Measurements from ENCODE around the gene MRPL2.

Gene MRPL2

GRCh38 chr6:43077333-43077809 is 18.1 kb upstream of the MRPL2 start:
- no peak overlapping the region for H3K27ac ChIP-seq (replicated peaks; ENCODE audit: low read length)

DNA sequence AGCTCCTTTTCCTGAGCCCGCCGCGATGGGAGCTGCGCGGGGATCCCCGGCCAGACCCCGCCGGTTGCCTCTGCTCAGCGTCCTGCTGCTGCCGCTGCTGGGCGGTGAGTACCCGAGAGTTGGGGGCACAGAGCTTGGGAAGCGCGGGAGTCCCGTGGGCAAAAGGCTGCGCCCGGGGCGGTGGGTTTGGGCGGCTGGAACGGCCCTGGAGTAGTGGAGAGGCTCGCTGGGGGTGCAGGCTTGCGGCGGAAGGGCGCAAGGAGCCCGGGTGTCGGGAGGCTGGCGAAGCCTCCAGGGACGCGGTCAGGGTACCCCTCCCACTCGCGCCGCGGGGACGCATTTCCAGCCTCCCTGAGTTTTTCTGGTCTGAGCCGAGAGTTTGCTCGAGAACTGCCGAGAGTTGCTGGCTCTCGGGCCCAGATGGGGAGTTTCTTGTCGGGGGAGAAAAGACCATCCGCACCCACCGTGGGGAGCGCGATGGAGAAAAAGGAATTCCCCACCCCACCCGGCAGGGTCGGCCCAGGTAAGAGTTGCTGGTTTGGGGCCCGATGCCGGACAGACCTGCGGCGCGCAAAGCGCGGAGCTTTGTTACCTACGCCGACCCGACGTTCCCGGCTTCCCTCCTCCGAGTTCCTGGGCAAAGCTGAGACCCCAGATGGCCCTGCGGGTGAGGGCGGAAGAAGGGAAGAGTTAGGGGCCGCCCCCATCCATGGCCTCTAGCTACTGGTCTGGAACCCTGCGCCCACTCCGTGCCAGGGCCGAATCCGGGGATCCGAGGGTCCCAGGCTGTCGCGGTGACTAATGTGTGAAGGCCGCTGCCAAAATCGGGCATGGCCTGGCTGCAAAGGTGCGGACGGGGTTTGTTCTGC is 17.5 kb upstream of the MRPL2 start:
- H3K27me3 ChIP-seq (ENCODE audit: control insufficient read depth in 3 of 3, insufficient read depth in 3 of 3, low read depth in 1 of 3, low read length in 3 of 3): no peaks in the 10 kb centered on the region
- H3K4me2 ChIP-seq (ENCODE audit: insufficient read depth, low read length, poor library complexity, severe bottlenecking): peak overlapping the region; percentile 59
- H3K36me3 ChIP-seq (replicated peaks in 1 of 2; ENCODE audit: control insufficient read depth in 2 of 2, insufficient read depth in 2 of 2, low read length in 2 of 2): peaks cover 2 to 7% of the 10 kb centered on the region in 2 donors
- H2BK5ac ChIP-seq (ENCODE audit: low read length): peak overlapping the region; percentile 95
- H4K8ac ChIP-seq (ENCODE audit: low read depth, low read length): no peak overlapping the region
- H3K9me3 ChIP-seq (replicated peaks in 1 of 2; ENCODE audit: control insufficient read depth in 2 of 2, insufficient read depth in 1 of 2, low read depth in 1 of 2, low read length in 2 of 2): no peaks in the 10 kb centered on the region
- H2BK120ac ChIP-seq (ENCODE audit: low read depth, low read length): peak overlapping the region; percentile 81
- H3K27ac ChIP-seq (replicated peaks; ENCODE audit: low read length): peak overlapping the region; percentile 65
- H3K9ac ChIP-seq (ENCODE audit: low read depth, low read length, poor library complexity): peak overlapping the region; percentile 98
- peak overlapping the region; percentile 93 for H2BK12ac ChIP-seq (ENCODE audit: low read length)
- no peak overlapping the region for H4K91ac ChIP-seq (ENCODE audit: low read depth, low read length, poor library complexity)
- H3K18ac ChIP-seq (ENCODE audit: low read length): peak overlapping the region; percentile 98
- peaks cover 4% of the 10 kb centered on the region for H3K79me1 ChIP-seq (ENCODE audit: low read depth, low read length)
- peak overlapping the region; percentile 95 for H3K23ac ChIP-seq (ENCODE audit: low read depth, low read length, poor library complexity)
- H3K4me3 ChIP-seq (ENCODE audit: low read length in 2 of 2): peak overlapping the region; percentile 89 to 98
- no CpG with 5 or more reads among the region's 72 CpGs for WGBS, 2 donors (ENCODE audit: extremely low coverage in 2 of 2, insufficient read length in 2 of 2, insufficient replicate concordance in 1 of 2)
- peaks cover 18 to 21% of the 10 kb centered on the region in 2 donors for H3K4me1 ChIP-seq (ENCODE audit: control insufficient read depth in 2 of 2, insufficient read depth in 1 of 2, low read depth in 1 of 2, low read length in 2 of 2)
- H3K4ac ChIP-seq (ENCODE audit: low read length): peak overlapping the region; percentile 24
- H2BK15ac ChIP-seq (ENCODE audit: low read length): peak overlapping the region; percentile 68
- peak overlapping the region; percentile 87 for H2AK5ac ChIP-seq (ENCODE audit: low read depth, low read length)
- DNase-seq (ENCODE audit: low spot score): no peak
- peak overlapping the region; percentile 96 for H2AFZ ChIP-seq (ENCODE audit: low read length)
- H3K14ac ChIP-seq (ENCODE audit: low read length): peak overlapping the region; percentile 92

More at GRCh38 chr6:43077333-43077809, 18.1 kb upstream of the MRPL2 start:
- no peak overlapping the region for H2BK15ac ChIP-seq (ENCODE audit: low read length)
- H3K4me3 ChIP-seq (ENCODE audit: low read length in 2 of 2): peak overlapping the region; percentile 89 to 98
- H3K4ac ChIP-seq (ENCODE audit: low read length): no peak overlapping the region
- H3K14ac ChIP-seq (ENCODE audit: low read length): no peak overlapping the region
- peak overlapping the region; percentile 96 for H2AFZ ChIP-seq (ENCODE audit: low read length)
- peak overlapping the region; percentile 98 for H3K9ac ChIP-seq (ENCODE audit: low read depth, low read length, poor library complexity)
- peak overlapping the region; percentile 59 for H3K4me2 ChIP-seq (ENCODE audit: insufficient read depth, low read length, poor library complexity, severe bottlenecking)
- no peak overlapping the region for H3K23ac ChIP-seq (ENCODE audit: low read depth, low read length, poor library complexity)
- H2BK5ac ChIP-seq (ENCODE audit: low read length): peak overlapping the region; percentile 95
- H3K4me1 ChIP-seq (ENCODE audit: control insufficient read depth in 2 of 2, insufficient read depth in 1 of 2, low read depth in 1 of 2, low read length in 2 of 2): peaks cover 18 to 21% of the 10 kb centered on the region in 2 donors
- H3K18ac ChIP-seq (ENCODE audit: low read length): peak overlapping the region; percentile 98
- peaks cover 2 to 7% of the 10 kb centered on the region in 2 donors for H3K36me3 ChIP-seq (replicated peaks in 1 of 2; ENCODE audit: control insufficient read depth in 2 of 2, insufficient read depth in 2 of 2, low read length in 2 of 2)
- H2BK120ac ChIP-seq (ENCODE audit: low read depth, low read length): no peak overlapping the region
- H4K8ac ChIP-seq (ENCODE audit: low read depth, low read length): no peak overlapping the region
- no CpG with 5 or more reads among the region's 8 CpGs for WGBS, 2 donors (ENCODE audit: extremely low coverage in 2 of 2, insufficient read length in 2 of 2, insufficient replicate concordance in 1 of 2)
- H3K27me3 ChIP-seq (ENCODE audit: control insufficient read depth in 3 of 3, insufficient read depth in 3 of 3, low read depth in 1 of 3, low read length in 3 of 3): no peaks in the 10 kb centered on the region
- no peak overlapping the region for H2AK5ac ChIP-seq (ENCODE audit: low read depth, low read length)
- no peaks in the 10 kb centered on the region for H3K9me3 ChIP-seq (replicated peaks in 1 of 2; ENCODE audit: control insufficient read depth in 2 of 2, insufficient read depth in 1 of 2, low read depth in 1 of 2, low read length in 2 of 2)
- DNase-seq (ENCODE audit: low spot score): no peak
- no peak overlapping the region for H4K91ac ChIP-seq (ENCODE audit: low read depth, low read length, poor library complexity)
- H3K79me1 ChIP-seq (ENCODE audit: low read depth, low read length): peaks cover 4% of the 10 kb centered on the region
- no peak overlapping the region for H2BK12ac ChIP-seq (ENCODE audit: low read length)

- Histone ChIP-seq H3K4me2 (ENCODE audit: insufficient read depth, low read length, poor library complexity, severe bottlenecking) (peak within 1 kb of the TSS; percentile 59), H3K79me1 (ENCODE audit: low read depth, low read length) (peaks cover 4% of the 10 kb centered on the region), H2AK5ac (ENCODE audit: low read depth, low read length) (peak within 1 kb of the TSS; percentile 87), H3K18ac (ENCODE audit: low read length) (peak within 1 kb of the TSS; percentile 98), H3K27ac (replicated peaks; ENCODE audit: low read length) (peak within 1 kb of the TSS; percentile 65), H3K27me3 (ENCODE audit: control insufficient read depth in 3 of 3, insufficient read depth in 3 of 3, low read depth in 1 of 3, low read length in 3 of 3) (no peaks in the 10 kb centered on the region), H2BK120ac (ENCODE audit: low read depth, low read length) (peak within 1 kb of the TSS; percentile 81), H3K4me1 (ENCODE audit: control insufficient read depth in 2 of 2, insufficient read depth in 1 of 2, low read depth in 1 of 2, low read length in 2 of 2) (peaks cover 18 to 24% of the 10 kb centered on the region in 2 donors), H3K4ac (ENCODE audit: low read length) (peak within 1 kb of the TSS; percentile 24), H4K91ac (ENCODE audit: low read depth, low read length, poor library complexity) (no peak within 1 kb of the TSS), H3K36me3 (replicated peaks in 1 of 2; ENCODE audit: control insufficient read depth in 2 of 2, insufficient read depth in 2 of 2, low read length in 2 of 2) (peaks cover 2 to 7% of the 10 kb centered on the region in 2 donors), H2BK15ac (ENCODE audit: low read length) (peak within 1 kb of the TSS; percentile 68), H3K9ac (ENCODE audit: low read depth, low read length, poor library complexity) (peak within 1 kb of the TSS; percentile 98), H2BK5ac (ENCODE audit: low read length) (peak within 1 kb of the TSS; percentile 95), H3K14ac (ENCODE audit: low read length) (peak within 1 kb of the TSS; percentile 92), H4K8ac (ENCODE audit: low read depth, low read length) (no peak within 1 kb of the TSS), H2BK12ac (ENCODE audit: low read length) (peak within 1 kb of the TSS; percentile 93), H3K4me3 (ENCODE audit: low read length in 2 of 2) (peak within 1 kb of the TSS; percentile 89 to 98), H2AFZ (ENCODE audit: low read length) (peak within 1 kb of the TSS; percentile 96), H3K9me3 (replicated peaks in 1 of 2; ENCODE audit: control insufficient read depth in 2 of 2, insufficient read depth in 1 of 2, low read depth in 1 of 2, low read length in 2 of 2) (no peaks in the 10 kb centered on the region), H3K23ac (ENCODE audit: low read depth, low read length, poor library complexity) (peak within 1 kb of the TSS; percentile 95)
- WGBS, 2 donors (ENCODE audit: extremely low coverage in 2 of 2, insufficient read length in 2 of 2, insufficient replicate concordance in 1 of 2): no CpG with 5 or more reads among the region's 60 CpGs
- peak; percentile 83 for DNase-seq (ENCODE audit: low spot score)
These were observed 16.6 kb upstream of the MRPL2 start, which contains the start of gene PTK7 for GRCh38 chr6:43075670-43076463. Gene PTK7, plus strand, starts transcription at chr6:43076314. Its CDS starts 175 bp downstream, at chr6:43076489.

Measured in neuronal stem cell (in vitro differentiated cells).